SU-DHL-6 (cell line): Measurements from ENCODE around the gene MIEF1.

Source experiments
- H2AFZ ChIP-seq: fragments of 200-600 bp; sonication (generic); 2 replicates; pipeline ENCODE4 v1.6.1; 2014; ENCODE audit warnings: low read depth, mild to moderate bottlenecking, moderate library complexity, mixed read lengths, antibody characterized with exemption, low read length; ENCODE audit not compliant: severe bottlenecking
- H3F3A ChIP-seq: fragments of 200-600 bp; shearing (Covaris generic); 2 replicates; pipeline ENCODE4 v1.6.0; 2016; ENCODE audit warnings: antibody characterized with exemption, mild to moderate bottlenecking; ENCODE audit not compliant: insufficient read depth
- H3K27ac ChIP-seq: fragments of 200-600 bp; sonication (generic); 2 replicates; pipeline ENCODE4 v1.5.1; 2016; ENCODE audit warnings: low read depth, mild to moderate bottlenecking, low read length, moderate library complexity, mixed read lengths
- H3K27me3 ChIP-seq: fragments of 200-600 bp; sonication (generic), shearing (Covaris generic); 2 replicates; pipeline ENCODE4 v1.6.0; 2014; ENCODE audit warnings: mild to moderate bottlenecking, low read length
- H3K36me3 ChIP-seq: fragments of 200-600 bp; sonication (generic); 2 replicates; pipeline ENCODE4 v1.6.1; 2014; ENCODE audit warnings: mild to moderate bottlenecking, low read length, mixed read lengths
- H3K4me2 ChIP-seq: fragments of 300-600, 200-600 bp; shearing (Covaris generic), sonication (generic); 2 replicates; pipeline ENCODE4 v1.6.0; 2014; ENCODE audit warnings: low read length, low read depth, mild to moderate bottlenecking; ENCODE audit not compliant: poor library complexity, severe bottlenecking
- H3K4me3 ChIP-seq: fragments of 200-600 bp; sonication (generic); 2 replicates; pipeline ENCODE4 v1.5.1; 2014; ENCODE audit warnings: antibody characterized with exemption, low read length, mild to moderate bottlenecking, mixed read lengths; ENCODE audit not compliant: insufficient read depth, poor library complexity, severe bottlenecking
- H3K79me2 ChIP-seq: fragments of 200-600 bp; sonication (generic); 2 replicates; pipeline ENCODE4 v1.6.1; 2014; ENCODE audit warnings: mild to moderate bottlenecking, low read length, moderate library complexity; ENCODE audit not compliant: insufficient read depth
- H3K9ac ChIP-seq: fragments of 200-600 bp; sonication (generic); 2 replicates; pipeline ENCODE4 v1.7.0; 2014; ENCODE audit warnings: mild to moderate bottlenecking, low read length
- H3K9me2 ChIP-seq: fragments of 200-600 bp; sonication (generic); replicated peaks from 2 replicates; pipeline ENCODE4 v1.6.1; 2014; ENCODE audit warnings: low read length; ENCODE audit not compliant: insufficient read depth
- H3K9me3 ChIP-seq: fragments of 200-600 bp; sonication (generic); 2 replicates; pipeline ENCODE4 v1.6.1; 2014; ENCODE audit warnings: low read length, mixed read lengths; ENCODE audit not compliant: insufficient read depth
- H4K20me1 ChIP-seq: fragments of 200-600 bp; sonication (generic); 2 replicates; pipeline ENCODE4 v1.6.1; 2014; ENCODE audit warnings: low read depth, mild to moderate bottlenecking, antibody characterized with exemption, low read length, moderate library complexity, mixed read lengths
- EZH2phosphoT487 ChIP-seq: fragments of 200-600 bp; sonication (generic), shearing (Covaris generic); conservative IDR thresholded peaks from 2 replicates; pipeline ENCODE4 v1.6.1; 2018; ENCODE audit warnings: mild to moderate bottlenecking, antibody characterized with exemption, low read length, moderate library complexity, mixed read lengths
- TF ChIP-seq, protein P1 (sequence below): fragments of 200-600 bp; sonication (generic); IDR thresholded peaks from one replicate; pipeline ENCODE4 v1.5.1; 2017; ENCODE audit warnings: antibody characterized with exemption, mild to moderate bottlenecking, low read length, moderate library complexity; ENCODE audit not compliant: insufficient read depth, poor library complexity, severe bottlenecking

The MIEF1 gene

DNA sequence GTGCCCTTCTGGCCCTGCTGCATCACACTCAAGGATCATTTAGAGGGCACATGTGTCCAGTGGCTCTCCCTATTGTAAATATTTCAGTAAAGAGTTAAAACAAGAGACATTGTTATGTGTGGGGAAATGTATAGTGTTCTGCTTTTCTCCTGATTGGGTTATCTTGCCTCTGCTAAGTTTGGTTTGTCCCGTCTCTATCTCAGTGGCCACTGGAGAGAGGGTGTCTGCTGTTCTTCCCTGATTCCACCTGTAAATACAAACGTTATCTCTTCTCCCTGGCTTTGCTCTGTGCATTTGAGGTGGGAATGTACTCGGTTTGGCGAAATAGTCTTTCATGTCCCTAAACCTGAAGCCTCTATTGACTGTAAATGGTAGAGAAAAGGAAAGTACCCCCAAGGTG lies 6.3 kb downstream of the MIEF1 start:
- H3K4me3 ChIP-seq, result no peak overlapping the region
- no peak overlapping the region for H2AFZ ChIP-seq
- no peak overlapping the region for H3K9ac ChIP-seq
- H3K4me2 ChIP-seq, result no peak overlapping the region
- H3K27ac ChIP-seq, result no peak overlapping the region
- no peaks in the 10 kb centered on the region for H3K9me2 ChIP-seq
- H3K9me3 ChIP-seq, result no peaks in the 10 kb centered on the region
- H3F3A ChIP-seq, result no peaks in the 10 kb centered on the region
- H4K20me1 ChIP-seq, result no peaks in the 10 kb centered on the region
- TF ChIP-seq, protein P1, sequence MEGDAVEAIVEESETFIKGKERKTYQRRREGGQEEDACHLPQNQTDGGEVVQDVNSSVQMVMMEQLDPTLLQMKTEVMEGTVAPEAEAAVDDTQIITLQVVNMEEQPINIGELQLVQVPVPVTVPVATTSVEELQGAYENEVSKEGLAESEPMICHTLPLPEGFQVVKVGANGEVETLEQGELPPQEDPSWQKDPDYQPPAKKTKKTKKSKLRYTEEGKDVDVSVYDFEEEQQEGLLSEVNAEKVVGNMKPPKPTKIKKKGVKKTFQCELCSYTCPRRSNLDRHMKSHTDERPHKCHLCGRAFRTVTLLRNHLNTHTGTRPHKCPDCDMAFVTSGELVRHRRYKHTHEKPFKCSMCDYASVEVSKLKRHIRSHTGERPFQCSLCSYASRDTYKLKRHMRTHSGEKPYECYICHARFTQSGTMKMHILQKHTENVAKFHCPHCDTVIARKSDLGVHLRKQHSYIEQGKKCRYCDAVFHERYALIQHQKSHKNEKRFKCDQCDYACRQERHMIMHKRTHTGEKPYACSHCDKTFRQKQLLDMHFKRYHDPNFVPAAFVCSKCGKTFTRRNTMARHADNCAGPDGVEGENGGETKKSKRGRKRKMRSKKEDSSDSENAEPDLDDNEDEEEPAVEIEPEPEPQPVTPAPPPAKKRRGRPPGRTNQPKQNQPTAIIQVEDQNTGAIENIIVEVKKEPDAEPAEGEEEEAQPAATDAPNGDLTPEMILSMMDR, result no peak
- TF ChIP-seq EZH2phosphoT487, result no peak
- peaks cover 57% of the 10 kb centered on the region for H3K79me2 ChIP-seq
- H3K27me3 ChIP-seq, result no peaks in the 10 kb centered on the region
- H3K36me3 ChIP-seq, result 0 out of 2 replicates have a peak, but pooled peaks cover 6% of the 10 kb centered on the region

DNA sequence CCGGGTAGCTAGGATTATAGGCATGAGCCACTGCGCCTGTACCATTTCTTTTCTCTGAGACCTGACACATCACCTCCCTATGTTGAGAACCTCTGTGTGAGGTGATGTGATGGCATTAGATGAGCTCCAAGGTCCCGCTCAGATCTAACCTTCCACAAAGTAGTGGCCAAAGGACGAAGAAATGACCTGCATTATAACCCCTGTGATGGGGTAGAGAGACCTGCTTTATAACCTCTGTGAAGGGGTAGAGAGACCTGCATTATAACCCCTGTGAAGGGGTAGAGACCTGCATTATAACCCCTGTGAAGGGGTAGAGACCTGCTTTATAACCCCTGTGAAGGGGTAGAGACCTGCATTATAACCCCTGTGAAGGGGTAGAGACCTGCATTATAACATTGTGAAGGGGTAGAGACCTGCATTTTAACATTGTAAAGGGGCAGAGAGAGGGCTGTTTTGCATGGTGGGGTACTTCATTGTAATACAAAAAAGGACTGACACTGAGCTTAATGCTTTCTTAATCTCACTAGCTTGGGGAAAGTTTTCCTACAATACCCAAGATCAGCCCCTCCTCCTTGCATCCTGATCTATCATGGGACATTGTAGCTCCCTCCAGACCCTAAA lies 8.5 kb downstream of the MIEF1 start:
- Histone ChIP-seq H3K9ac (no peak overlapping the region), H3K36me3 (peaks cover 18% of the 10 kb centered on the region; the same call in 1 of the 2 replicates), H4K20me1 (no peaks in the 10 kb centered on the region; the same call in 1 of the 2 replicates), H2AFZ (no peak overlapping the region), H3K4me2 (no peak overlapping the region), H3K9me3 (no peaks in the 10 kb centered on the region), H3K27me3 (no peaks in the 10 kb centered on the region), H3K4me3 (no peak overlapping the region), H3K79me2 (peaks cover 48% of the 10 kb centered on the region), H3F3A (no peaks in the 10 kb centered on the region), H3K27ac (no peak overlapping the region), H3K9me2 (no peaks in the 10 kb centered on the region)
- TF ChIP-seq, protein P1, result no peak
- no peak for TF ChIP-seq EZH2phosphoT487

DNA sequence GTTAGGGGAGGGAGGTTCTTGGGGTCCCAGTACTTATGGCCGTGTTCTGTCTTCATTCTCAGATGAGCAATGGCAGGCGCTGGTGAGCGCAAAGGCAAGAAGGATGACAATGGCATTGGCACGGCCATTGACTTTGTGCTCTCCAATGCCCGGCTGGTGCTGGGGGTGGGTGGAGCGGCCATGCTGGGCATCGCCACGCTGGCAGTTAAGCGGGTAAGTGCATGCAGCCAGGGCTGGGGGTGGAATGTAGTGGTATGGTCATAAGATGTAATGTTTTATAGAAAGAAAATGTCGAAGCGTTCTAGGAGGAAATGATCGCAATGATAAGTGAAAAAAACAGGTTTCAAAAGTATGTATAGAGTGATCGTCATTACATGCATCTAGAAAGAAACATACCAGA lies 9.1 kb downstream of the MIEF1 start:
- no peaks in the 10 kb centered on the region for H3K27me3 ChIP-seq
- H2AFZ ChIP-seq, result no peak overlapping the region
- TF ChIP-seq, protein P1, result no peak
- no peak for TF ChIP-seq EZH2phosphoT487
- peaks cover 18% of the 10 kb centered on the region; the same call in 1 of the 2 replicates for H3K36me3 ChIP-seq
- H3K4me2 ChIP-seq, result no peak overlapping the region
- H3K27ac ChIP-seq, result no peak overlapping the region
- H3K4me3 ChIP-seq, result no peak overlapping the region
- no peaks in the 10 kb centered on the region for H3F3A ChIP-seq
- peaks cover 42% of the 10 kb centered on the region for H3K79me2 ChIP-seq
- no peak overlapping the region for H3K9ac ChIP-seq
- H3K9me3 ChIP-seq, result no peaks in the 10 kb centered on the region
- no peaks in the 10 kb centered on the region for H3K9me2 ChIP-seq
- no peaks in the 10 kb centered on the region; the same call in 1 of the 2 replicates for H4K20me1 ChIP-seq
